Kidney (tissue), 14 donors: ENCODE results near the gene ESPNL. TPM values are rescaled to one million over a fixed set of nuclear protein-coding genes. Genes with fewer than 3 reads are reported as not detected.

Source experiments
- DNase-seq, 5 donors: peaks; one replicate each; pipeline ENCODE4 v3.0.0-alpha.2; 2013 to 2020
- FAIRE-seq: peaks from 2 replicates; lab custom pipeline; 2012; peaks lifted over from hg19 to GRCh38; lab: Jason Lieb, UNC
- H3K27ac ChIP-seq, 2 donors: one replicate each; pipeline ENCODE4 v1.7.0; 2013; ENCODE audit warnings: low read depth in 2 of 2, low read length in 2 of 2, inconsistent platforms in 1 of 2
- H3K27me3 ChIP-seq: one replicate; pipeline ENCODE4 v1.7.1; 2013; ENCODE audit warnings: low read length, inconsistent platforms; ENCODE audit not compliant: control insufficient read depth, insufficient read depth
- H3K36me3 ChIP-seq, 3 donors: one replicate each; pipeline versions ENCODE4 v1.7.0 to v1.7.1; 2013; ENCODE audit warnings: low read length in 3 of 3, control low read depth in 1 of 3, inconsistent platforms in 1 of 3; ENCODE audit not compliant: insufficient read depth in 3 of 3, control insufficient read depth in 2 of 3
- H3K4me1 ChIP-seq, 3 donors: one replicate each; pipeline versions ENCODE4 v1.7.0 to v1.7.1; 2013; ENCODE audit warnings: low read length in 3 of 3, inconsistent platforms in 1 of 3, low read depth in 1 of 3; ENCODE audit not compliant: control insufficient read depth in 2 of 3, insufficient read depth in 2 of 3
- H3K4me3 ChIP-seq, 3 donors: one replicate each; pipeline versions ENCODE4 v1.7.0 to v1.8.1; 2013; ENCODE audit warnings: low read length in 3 of 3, control low read depth in 1 of 3, inconsistent platforms in 1 of 3
- H3K9ac ChIP-seq, 3 donors: one replicate each; pipeline versions ENCODE4 v1.7.0 to v1.7.1; 2013; ENCODE audit warnings: low read length in 3 of 3, control low read depth in 1 of 3, inconsistent platforms in 1 of 3
- H3K9me3 ChIP-seq, 3 donors: one replicate each; pipeline versions ENCODE4 v1.7.0 to v1.7.1; 2013; ENCODE audit warnings: low read length in 3 of 3, control low read depth in 1 of 3, inconsistent platforms in 1 of 3; ENCODE audit not compliant: control insufficient read depth in 2 of 3, insufficient read depth in 1 of 3
- CTCF ChIP-seq: IDR thresholded peaks from 3 replicates; pipeline ENCODE4 v1.5.1; 2012; ENCODE audit warnings: mild to moderate bottlenecking, moderate library complexity, borderline replicate concordance; ENCODE audit not compliant: insufficient read depth; ENCODE audit errors: extremely low read depth
- intact Hi-C: fragments of 100-400 bp; cut with DNase I; formaldehyde crosslinking; loops from one replicate; pipeline ENCODE4 v1.11.1; 2022
- polyA plus RNA-seq: library from polyadenylated mRNA; stranded (reverse); fragments of 350-450 nt; fragmentation: Illumina TruSeq; extraction: RNeasy Lipid Tissue Mini Kit (QIAGEN cat#74804); gene quantifications from one replicate; pipeline ENCODE4 v1.2.3, GENCODE V29; 2014; ENCODE audit warnings: low read depth, low replicate concordance; ENCODE audit not compliant: insufficient read depth
- total RNA-seq: library from RNA; stranded (reverse); fragmentation: NEBNext Ultra II Directional; extraction: Animal tissue kit (Norgen Biotek cat#: 25700); gene quantifications from one replicate; pipeline ENCODE4 v1.2.1, GENCODE V29; 2021
- donor health status: control.
- donor health status: control.
- donor health status: control.
- donor health status: control.
- donor health status: control.
- donor health status: DM: yes; HTN: yes; CAD: no.
- donor health status: Normal renal cell carcinoma (clear cell type).

Gene ESPNL
- total and polyA plus RNA-seq, 2 donors from 2014 or later = 0.28 to 2.7 TPM

DNA sequence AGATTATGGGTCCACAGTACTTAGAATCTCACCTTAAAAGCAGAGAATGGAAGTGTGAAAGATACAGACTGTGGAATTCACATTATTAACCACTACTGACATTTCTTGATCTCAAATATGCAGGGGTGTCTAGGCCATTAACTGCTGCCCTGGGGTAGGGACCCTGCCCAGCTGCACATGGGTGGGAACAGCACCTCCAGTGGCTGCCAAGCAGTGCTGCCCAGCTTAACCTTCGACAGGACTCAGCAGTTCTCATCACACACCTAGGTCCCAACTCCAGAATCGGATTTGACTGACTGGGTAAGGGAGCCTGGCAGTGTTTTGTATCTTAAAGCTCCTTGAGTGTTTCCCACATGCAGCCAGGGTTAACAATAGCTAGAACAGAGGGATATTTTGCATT, 73.6 kb downstream of the ESPNL start:
- DNase-seq (no peak), FAIRE-seq (no peak)
- TF ChIP-seq CTCF = no peak
- intact Hi-C loops = no loop called here
- Histone ChIP-seq H3K36me3 (peaks cover 7 to 63% (median 34%) of the 10 kb centered on the region in 3 donors), H3K9ac (no peak overlapping the region), H3K9me3 (no peaks in the 10 kb centered on the region), H3K4me3 (no peak overlapping the region), H3K4me1 (peaks cover 3 to 11% (median 5%) of the 10 kb centered on the region in 3 donors), H3K27me3 (no peaks in the 10 kb centered on the region), H3K27ac (no peak overlapping the region)

- intact Hi-C loops = no loop called here
- FAIRE-seq = no peak
- peaks cover 3 to 11% (median 4%) of the 10 kb centered on the region in 3 donors for H3K4me1 ChIP-seq
These were observed 74.2 kb downstream of the ESPNL start for GRCh38 chr2:238174291-238174690.

GRCh38 chr2:238174701-238175100, 74.6 kb downstream of the ESPNL start:
- no peak for TF ChIP-seq CTCF
- H3K9ac ChIP-seq = no peak overlapping the region
- no peak for DNase-seq
- no peak for FAIRE-seq
- H3K27ac ChIP-seq = no peak overlapping the region
- peaks cover 2 to 11% (median 3%) of the 10 kb centered on the region in 3 donors for H3K4me1 ChIP-seq
- H3K9me3 ChIP-seq = no peaks in the 10 kb centered on the region
- H3K27me3 ChIP-seq = no peaks in the 10 kb centered on the region
- no peak overlapping the region for H3K4me3 ChIP-seq
- intact Hi-C loops = no loop called here
- H3K36me3 ChIP-seq = peaks cover 7 to 69% (median 35%) of the 10 kb centered on the region in 3 donors

More at GRCh38 chr2:238174291-238174690, 74.2 kb downstream of the ESPNL start:
- Histone ChIP-seq H3K4me3 (no peak overlapping the region), H3K27me3 (no peaks in the 10 kb centered on the region), H3K36me3 (peaks cover 7 to 68% (median 33%) of the 10 kb centered on the region in 3 donors), H3K9me3 (no peaks in the 10 kb centered on the region), H3K9ac (no peak overlapping the region), H3K27ac (no peak overlapping the region)
- TF ChIP-seq CTCF = no peak
- no peak for DNase-seq

DNA sequence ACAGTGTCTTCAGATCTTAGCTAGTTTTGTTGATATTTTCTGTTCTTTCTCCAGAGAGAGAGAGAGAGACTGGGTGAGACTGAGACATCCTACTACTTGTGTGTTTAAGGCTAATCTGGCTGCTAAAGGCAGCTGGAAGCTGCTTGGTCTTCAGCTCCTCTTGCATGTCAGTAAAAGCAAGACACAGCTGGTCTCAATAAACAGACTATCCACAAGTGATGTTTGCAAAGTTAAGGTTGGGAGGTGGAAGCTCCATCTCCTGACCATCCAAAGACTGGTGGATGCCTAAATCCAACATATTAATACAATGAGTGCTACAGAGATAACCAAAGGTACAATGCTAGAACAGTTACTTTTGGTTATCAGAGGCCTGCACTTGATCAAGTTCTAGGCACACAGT, 76.5 kb downstream of the ESPNL start:
- Histone ChIP-seq H3K27me3 (no peaks in the 10 kb centered on the region), H3K9ac (no peak overlapping the region), H3K36me3 (peaks cover 7 to 70% (median 47%) of the 10 kb centered on the region in 3 donors), H3K4me3 (no peak overlapping the region), H3K4me1 (no peaks in the 10 kb centered on the region), H3K9me3 (no peaks in the 10 kb centered on the region), H3K27ac (no peak overlapping the region)
- FAIRE-seq = no peak
- intact Hi-C loops = no loop called here
- TF ChIP-seq CTCF = no peak
- peak in 1 of 5 donors; percentile 55 for DNase-seq
